HUDEP-2 (cell line): ENCODE data around the gene RIPOR3.
A peak's percentile ranks its signal among the peaks of the same experiment; 100 is the strongest.
"Not testable (repeated sequence)": the region's sequence is repeated elsewhere in the genome, so short reads cannot be mapped to it uniquely, and the experiment has no call there.

Source experiments
- DNase-seq, 76 experiments: peaks; one replicate each; lab custom pipeline; 2025; ENCODE audit not compliant: unreplicated experiment in 76 of 76; lab: John Stamatoyannopoulos, UW

Gene RIPOR3

DNA sequence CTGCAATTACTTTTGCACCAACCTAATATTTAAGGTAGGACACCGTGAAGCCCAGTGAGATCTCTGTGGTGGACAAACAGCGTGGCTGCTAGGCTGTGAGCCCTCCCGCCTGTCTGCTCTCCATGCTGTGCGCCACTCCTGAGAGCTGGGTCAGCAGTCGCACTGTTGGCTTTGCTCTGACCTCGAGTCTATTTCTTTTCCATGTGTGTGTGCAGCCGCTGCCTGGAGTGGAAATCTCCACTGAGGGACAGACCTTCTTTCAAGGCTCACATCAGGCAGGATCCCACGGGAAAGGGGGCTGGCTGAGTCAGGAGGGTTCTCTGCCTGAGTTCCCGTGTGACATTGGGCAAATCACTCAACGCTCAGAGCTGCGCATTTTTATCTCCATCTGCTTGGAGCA is 27.1 kb downstream of the RIPOR3 start:
- no peak for DNase-seq

DNA sequence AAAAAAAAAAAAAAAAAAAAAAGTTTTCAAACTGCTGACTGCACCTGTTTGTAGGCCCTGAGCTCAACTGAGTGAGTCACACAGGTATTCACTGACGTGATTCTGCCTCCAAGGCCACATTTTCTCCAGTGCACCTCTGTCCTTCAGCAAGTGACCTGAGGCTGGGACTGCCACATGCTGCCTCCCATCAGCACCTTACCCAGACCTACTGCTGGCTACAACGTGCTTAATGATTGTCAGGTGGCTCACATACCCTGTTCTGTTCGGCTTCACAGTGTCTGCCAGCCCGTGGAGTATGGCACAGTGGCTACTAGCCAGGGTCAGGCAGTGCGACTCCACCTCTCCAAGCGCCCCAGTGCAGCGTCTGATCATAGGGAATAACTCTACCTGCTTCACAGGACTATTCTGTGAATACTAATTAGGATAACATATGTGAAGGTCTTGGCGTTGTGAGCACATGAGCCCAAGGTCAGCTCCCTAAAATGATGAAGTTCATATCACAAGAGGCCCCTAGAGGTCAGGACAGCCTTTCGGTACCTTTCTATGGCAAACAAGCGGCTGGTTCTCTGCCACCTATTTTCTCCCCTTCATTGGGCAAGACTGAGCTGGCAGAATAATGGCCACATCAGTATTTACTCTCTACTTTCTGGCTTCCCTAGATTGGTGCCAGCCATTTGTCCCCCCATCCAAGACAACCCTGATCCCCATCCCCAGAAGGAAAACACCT is 28.1 kb downstream of the RIPOR3 start:
- DNase-seq, result peak in 12 of 76 experiments; percentile 3 to 37 (median 14)

DNA sequence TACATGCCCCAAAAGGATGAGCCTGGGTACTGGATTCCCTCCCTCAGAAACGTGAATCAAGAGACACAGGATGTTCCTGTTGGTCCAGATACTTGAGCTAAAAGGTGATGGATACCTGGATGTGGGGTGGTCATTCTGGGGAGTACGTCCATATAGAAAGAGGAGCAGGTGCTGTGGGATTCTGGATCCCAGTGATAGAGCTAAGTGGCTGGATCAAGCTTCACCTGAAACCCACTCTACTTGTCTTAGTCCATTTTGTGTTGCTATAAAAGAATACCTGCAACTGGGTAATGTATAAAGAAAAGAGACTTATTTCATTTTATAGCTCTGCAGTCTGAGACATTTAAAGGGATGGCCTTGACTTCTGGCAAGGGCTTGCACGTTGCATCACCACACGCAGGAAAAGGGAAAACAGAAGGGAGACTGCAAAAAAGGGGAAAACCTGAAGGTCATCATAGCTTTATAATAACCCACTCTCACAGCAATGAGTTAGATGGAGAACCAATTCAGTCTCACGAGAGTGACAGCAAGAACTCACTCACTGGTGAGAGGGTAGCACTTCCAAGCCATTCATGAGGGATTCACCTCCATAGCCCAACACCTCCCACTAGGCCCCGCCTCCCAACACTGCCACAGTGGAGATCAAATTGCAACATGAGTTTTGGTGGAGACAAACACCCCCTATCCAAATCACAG is 31.2 kb downstream of the RIPOR3 start:
- no peak for DNase-seq

DNA sequence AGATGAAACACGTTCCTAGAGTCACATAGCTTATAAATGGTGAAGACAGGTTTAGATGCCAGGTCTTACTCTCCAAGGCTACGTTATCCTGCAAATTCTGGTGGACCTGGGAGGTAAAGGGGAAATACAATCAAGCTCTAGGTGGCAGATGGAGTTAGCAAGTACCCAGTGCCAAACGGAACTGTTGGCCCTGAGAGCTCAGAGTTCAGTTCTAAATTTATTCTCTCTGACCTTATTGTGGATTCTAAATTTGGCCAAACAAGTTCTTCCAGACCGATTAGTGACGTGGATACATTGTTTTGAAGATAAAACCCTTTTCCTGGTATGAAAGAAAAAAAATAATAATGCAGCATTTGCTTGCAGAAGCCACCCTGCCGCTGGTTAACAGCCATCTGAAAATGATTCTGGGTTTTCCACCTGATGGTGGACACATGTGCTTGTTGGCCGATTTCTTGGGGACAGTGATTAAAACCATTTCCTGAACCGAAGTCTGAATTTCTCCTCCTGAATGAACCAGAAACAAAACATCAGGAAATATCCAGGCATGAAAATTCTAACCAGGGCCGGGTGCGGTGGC is 32.5 kb downstream of the RIPOR3 start:
- no peak for DNase-seq

DNA sequence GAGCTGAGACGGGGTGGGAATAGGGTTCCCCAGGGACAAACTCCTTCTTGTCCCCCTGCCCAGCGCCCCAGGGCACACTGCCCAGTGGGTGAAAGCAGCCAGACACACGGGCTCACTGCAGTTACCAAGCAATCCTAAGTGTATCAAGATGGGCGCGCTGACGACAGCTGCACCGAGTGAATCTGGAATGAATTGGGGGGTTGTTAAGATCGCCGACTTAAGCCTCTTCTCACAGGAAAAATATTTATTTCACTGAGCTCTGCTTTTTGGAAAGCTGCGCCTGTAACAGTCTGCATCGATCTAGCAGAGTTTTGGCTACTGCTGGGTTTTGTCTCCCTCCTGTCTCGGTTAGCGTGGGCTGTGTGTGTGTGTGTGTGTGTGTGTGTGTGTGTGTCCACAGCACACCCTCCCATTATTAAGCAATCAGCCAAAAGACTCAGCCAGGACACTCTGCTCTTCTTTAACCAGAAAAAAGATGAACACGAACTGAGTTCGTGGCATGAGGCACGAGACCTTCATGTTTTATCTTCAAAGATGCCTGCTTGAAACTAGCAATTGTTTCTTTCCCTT is 35.9 kb downstream of the RIPOR3 start:
- no peak for DNase-seq

DNA sequence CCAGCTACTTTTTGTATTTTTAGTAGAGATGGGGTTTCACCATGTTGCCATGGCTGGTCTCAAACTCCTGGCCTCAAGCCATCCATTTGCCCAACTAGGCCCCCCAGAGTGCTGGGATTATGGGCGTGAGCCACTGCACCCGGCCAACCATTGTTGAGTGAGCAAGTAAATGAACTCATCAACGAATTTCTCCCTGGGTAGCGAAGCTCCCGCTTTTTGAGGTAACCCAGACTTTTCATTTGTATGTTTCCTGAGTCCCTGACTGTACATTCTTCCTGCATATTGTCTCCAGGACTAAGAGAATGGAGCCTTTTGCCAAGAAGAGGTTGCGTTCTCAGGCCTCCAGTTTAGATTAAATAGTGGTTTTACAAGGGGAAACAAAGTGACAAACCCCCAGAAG is 36.4 kb downstream of the RIPOR3 start:
- DNase-seq, result no peak

DNA sequence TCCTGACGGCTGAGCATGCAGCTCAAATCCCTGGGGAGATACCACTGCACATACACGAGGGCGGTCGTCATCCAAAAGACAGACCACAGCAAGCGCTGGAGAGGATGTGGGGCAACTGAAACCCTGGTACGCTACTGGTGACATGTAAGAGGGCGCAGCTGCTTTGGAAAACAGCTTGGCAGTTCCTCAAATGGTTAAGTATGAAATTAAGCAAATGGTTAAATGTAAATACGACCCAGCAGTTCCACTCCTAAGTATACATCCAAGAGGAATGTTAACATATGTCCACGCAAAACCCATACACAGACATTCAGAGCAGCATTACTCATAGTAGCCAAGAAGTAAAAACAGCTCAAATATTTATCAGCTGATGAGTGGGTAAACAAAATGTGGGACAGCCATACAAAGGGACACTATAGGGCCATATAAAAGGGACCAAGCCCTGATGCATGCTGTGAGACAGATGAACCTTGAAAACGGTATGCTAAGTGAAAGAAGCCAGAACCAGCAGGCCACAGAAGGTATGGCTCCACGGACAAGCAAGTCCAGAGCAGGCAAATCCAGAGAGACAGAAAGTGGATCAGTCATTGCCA is 38.5 kb downstream of the RIPOR3 start:
- DNase-seq, result no peak

DNA sequence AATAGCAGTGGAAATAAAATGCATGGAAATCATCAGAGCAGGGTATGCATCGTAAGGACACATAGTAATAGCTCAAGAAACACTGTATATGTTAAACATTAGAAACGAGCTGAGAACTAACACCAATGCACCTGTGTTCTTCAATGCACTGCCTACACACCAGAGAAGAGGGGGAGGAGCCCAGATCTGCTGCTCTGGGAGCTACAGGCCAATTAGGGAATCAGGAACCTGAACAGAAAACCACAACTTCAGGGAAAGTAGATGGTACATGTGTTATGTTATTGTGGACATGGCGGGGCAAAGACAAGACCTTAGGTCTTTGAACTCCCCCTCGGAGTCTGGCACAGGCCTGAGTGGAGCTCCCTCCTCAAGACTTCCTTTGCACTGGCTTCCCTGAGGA is 39.7 kb downstream of the RIPOR3 start:
- no peak for DNase-seq

DNA sequence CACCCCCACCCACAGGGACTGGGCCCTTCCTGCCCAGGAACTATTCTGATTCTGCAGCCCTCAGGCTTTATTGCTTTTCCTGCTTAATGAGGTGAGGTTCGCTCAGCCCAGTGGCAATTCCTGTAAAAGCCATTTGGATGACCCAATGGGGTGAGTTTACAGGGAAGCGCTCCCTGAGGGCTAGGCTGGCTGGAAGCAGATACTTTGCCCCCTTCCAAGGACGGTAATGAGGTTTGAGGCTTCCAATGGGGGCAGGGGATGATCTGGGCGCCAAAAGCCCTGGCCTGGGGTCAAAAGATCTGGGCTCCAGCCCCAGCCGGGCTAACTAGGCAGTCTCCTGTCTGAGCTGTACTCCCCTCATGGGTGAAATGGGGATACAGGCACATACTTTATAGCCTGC is 41.8 kb downstream of the RIPOR3 start:
- no peak for DNase-seq

DNA sequence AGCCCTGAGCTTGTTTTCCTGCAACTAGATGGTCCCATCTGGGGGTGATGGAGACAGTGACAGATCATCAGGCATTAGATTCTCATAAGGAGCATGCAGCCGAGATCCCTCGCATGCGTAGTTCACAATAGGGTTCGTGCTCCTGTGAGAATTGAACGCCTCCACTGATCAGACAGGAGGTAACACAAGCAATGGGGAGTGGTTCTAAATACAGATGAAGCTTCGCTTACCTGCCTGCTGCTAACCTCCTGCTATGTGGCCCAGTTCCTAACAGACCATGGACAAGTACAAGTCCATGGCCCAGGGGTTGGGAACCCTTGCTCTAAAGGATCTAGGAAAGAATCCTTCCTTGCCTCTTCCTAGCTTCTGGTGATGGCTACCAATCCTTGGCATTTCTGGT is 42.7 kb downstream of the RIPOR3 start:
- no peak for DNase-seq

DNA sequence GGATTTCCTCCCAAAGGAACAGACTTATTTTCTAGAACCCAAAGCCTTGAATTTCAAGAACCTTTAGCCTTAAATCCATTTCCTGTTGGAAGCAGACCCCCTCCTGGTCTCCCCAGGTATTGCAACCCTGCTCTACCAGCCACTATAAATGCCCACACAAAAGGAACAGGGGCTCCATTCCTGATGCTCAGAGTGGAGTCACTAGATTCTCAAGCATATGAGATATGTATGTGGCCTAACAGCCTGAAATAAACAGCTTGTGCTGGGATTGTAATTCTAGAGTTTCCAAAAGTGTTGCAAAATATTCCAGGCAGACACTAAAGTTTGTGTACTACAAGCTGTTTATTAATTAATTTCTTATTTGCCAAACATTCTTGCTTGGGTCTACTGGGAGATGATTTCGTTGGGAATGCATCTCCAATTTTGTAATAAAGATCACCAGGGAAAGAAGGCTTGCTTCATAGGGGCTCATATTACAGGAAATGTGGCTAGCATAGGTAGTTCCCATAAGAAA is 44.8 kb downstream of the RIPOR3 start:
- DNase-seq, result no peak

DNA sequence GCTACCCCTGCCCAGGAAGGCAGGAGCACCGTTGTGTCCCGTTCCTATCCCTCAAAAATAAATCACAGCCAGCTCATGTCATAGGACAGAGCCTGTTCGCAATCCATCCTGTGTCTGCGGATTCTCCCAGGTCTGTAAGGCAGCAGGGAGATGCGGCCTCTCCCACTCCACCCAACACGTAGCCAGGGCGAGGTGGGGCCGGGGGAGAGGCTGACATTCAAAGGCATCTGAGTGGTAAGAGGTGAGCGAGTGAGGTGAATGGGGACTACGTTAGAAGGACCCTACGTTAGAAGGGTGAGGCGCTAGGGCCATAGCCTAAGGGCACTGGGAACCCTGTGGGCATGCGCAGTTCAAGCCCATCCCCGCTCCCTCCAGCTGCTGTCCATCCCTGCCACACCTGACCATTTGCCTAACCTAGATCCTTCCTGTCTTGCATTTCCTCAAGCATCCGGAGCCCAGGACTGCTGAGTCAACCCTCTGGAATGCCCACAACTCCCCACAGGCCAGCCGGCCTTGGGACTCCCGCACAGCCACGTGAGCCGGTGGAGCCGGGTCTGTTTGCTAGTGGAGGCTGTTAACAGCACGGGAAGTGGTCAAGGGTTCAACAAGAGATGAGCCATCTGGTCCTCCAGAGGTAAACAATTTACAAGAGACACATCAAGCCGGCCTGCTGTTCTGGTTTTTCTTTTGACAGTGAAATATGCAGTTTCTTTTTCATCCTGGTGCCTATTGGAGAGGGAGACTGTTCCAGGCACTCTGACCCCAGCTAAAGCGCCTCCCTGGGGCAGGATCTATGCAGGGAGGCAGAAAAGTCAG is 45.9 kb downstream of the RIPOR3 start:
- DNase-seq, result no peak

DNA sequence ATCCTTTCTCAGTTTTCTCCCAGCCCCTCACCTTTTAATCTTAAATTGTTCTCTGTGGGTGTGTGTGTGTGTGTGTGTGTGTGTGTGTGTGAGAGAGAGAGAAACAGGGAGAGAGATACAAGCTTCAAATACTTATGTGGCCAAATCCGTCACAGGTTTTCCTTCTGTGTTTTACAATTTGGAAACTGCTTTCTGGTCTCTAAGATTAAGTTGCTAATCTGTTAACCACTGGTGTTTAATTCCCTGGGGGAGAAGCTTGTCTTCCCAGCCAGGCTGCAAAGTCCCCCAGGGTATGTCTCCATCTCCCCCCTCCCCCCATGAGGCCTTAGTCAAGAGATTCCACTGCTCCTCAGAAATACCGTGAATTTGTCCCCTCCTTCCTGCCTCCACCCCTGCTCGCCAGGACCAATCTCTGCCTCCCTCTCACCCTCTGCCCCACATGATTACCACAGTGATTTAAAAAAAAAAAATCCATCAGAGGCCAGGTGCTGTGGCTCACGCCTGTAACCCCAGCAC is 49.0 kb downstream of the RIPOR3 start:
- no peak for DNase-seq

DNA sequence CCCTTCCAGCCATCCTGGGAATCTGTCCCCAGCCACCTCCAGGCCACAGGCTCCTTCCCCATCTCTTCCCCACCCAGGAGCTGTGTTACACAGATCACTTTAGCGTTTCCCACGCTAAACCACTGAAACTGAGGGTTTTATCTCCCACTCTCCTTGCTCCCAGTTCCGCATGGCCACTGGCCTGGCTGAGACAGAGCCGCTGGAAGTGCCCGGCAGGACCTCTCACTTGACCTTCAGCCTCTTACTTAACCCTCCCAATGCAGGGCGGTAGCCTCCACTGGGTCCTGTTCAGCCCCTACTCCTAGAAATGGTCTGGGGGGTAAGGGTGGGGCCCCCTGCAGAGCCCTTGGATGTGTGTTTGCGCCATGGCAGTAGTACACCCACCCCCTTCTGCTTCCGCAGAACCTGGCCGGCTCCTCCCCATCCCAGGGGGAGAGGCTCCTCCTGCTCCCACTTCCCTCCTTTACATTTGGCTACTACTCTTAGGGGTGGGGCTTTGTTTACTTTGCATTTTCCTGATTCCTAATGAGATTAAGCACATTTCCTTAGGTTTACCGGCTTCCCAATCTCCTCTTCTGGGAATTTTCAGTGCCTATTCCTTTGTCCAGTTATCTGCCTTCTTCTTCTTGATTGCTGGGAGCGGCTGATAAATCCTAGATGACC is 49.6 kb downstream of the RIPOR3 start:
- DNase-seq, result not testable (repeated sequence)

DNA sequence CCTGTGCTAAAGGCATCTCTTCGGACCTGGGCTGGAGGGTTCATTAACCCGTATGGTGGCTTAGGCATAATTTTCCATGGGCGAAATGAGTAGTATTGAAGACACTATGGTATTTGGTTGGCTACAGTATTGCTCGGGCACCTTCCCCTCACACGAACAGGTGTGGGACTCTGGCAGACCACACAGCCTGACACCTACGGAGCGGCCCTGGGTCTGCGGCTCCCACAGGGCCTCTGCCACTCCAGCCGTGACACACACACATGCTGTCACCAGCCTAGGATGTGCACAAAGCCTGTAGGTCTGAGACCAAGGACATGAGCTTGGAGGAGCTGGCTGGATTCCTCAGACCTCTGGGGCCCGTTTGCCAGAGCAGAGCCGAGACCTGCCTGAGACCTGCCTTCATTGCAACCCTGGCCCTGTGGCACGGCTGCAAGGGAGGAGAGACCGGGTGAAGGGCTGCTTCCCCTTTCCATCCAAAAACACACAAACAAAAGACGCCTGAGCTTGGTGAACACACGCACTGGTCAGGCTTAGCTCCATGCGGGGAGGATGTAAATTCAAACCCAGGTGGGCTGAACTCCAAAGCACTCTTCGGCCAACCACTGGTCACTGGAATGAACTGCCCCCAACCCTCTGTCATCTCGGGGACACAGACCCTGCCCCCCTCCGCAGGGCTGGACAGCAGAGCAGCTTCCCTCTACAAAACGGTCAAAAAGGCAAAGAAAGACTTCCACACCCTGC is 51.2 kb downstream of the RIPOR3 start:
- DNase-seq, result not testable (repeated sequence)

DNA sequence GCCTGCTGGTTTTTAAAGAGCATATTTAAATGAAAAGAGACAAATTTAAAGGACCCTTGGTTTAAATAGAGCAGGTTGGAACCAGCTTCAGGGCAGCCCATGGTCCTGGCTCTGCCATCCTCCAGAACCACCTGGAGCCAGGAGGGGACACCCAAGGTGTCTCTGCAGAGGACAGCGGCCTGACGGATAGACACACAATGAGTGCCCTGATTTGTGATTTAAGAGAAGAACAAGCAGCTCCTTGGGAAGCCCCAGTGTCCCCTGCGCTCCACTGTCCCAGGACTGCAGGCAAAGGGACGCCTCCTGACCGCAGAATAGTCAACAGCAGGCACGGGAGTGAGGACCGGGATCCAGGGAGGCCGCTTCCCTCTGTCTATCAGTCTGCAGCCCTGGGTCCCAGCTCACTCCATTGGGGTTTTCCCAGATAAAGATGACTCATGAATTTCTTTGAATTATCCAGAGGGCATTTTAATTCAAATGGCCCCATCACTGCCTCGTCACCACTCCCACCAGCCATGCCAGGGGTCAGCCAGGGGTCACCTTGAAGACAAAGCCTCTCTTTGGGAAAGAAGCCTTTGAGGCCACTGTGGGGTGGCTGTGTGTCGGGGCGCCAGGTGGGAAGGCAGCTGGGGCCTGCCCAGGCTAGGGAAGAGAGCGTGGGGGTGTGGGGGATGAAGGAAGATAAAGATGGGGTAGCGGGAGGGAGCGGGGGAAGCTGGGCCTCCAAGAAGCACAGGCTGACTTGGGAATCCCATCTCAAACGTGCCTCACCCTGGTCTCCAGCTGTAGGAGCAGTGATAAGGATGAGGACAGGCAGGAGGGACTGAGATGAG is 53.1 kb downstream of the RIPOR3 start:
- DNase-seq, result not testable (repeated sequence)

DNA sequence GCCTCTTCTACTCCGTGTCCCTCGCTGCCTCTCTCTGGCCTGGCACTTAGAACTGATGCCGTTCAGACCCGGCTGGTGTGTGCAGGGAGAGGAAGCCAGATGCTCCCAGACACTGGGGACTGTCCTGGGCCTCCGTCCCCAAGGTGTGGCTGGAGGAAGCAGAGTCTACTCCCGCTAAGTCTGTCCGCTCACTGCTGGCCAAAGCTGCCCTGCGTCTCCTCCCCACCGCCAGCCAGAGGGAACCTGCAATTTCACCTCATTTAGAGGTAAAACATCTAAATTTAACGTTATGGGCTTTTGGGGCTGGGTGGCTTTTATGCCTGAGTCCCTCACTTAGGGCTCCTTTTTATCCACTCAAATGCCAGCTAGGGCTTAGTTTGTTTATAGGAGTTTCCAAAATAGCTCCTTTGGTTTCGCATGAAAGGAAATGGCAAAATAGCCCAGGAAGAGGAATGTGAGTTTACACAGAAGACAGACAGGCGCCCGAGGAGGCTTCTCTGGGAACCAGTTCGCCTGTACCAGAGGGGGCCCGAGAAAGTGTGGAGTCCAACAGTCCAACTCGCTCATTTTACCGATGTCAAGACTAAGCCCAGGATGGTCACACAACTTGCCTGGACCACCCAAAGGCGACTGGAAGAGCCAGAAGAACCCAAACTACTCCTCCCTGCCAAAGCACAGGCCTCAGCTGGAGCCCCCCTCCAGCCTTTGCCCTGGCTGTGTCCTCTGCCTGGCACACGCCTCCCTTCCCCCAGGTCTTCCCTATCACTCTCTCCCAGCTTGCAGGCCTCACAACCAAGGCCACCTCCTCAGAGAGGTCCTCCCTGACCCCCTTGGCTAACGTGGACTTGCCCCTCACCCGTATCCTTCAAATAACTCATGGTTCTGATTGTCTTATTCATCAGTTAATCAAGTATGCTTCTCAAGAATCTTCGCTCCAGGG is 54.5 kb downstream of the RIPOR3 start:
- DNase-seq, result no peak
